Measurements from ENCODE around the gene UBE2D3.

DNA sequence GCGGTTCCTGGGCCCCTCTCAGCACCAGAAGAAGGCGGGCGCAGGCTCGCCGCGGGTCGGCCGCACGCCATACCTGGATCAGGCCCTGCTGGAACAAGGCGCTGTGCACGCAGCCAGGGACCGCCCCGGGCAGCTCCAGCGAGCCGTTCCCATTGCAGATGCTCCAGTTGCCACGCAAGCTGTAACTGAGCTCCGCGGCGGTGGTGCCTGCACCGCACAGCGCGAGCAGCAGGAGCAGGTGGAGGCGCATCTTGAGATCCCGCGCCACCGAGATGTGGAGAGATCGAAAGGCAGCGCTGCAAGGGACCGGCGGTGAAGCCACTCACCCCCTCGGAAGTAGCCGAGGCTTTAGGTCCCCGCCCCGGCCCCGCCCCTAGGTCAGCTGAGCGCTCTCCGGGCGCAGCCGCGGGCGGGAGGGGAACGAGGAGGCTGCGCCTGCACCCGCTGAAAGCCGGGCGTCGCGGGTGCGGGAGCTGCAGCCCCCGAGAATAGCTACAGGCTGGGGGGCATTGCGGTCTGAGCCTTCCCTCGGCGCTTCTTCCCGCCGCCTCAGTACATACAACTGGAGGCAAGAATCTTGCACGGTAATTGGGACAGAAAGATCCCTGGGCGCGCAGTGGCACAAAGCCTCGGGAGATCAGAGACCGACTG, 66.6 kb downstream of the UBE2D3 start, which contains the start of gene MANBA:
- TF ChIP-seq CTCF (IDR thresholded peaks at IDR 0.05): no peak
- TF ChIP-seq, protein P1, sequence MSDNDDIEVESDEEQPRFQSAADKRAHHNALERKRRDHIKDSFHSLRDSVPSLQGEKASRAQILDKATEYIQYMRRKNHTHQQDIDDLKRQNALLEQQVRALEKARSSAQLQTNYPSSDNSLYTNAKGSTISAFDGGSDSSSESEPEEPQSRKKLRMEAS (IDR thresholded peaks at IDR 0.05): peak; percentile 51
- peak in 1 of 2 experiments; percentile 20; a peak in 1 of 5 replicates for TF ChIP-seq RAD21 (conservative IDR thresholded peaks at IDR 0.05 in 1 of 2, IDR thresholded peaks at IDR 0.05 in 1 of 2)
- TF ChIP-seq POLR2A (IDR thresholded peaks at IDR 0.05; ENCODE audit: low read length): peak; percentile 72
- TF ChIP-seq ZFP36 (IDR thresholded peaks at IDR 0.05; ENCODE audit: borderline replicate concordance, partially characterized antibody): no peak
- no peak for TF ChIP-seq HDAC2 (IDR thresholded peaks at IDR 0.05)

All from A549 (cell line).